ENCODE measurements around the gene DDX56. TPM values are rescaled to one million over a fixed set of nuclear protein-coding genes. Genes with fewer than 3 reads are reported as not detected.
A peak's percentile ranks its signal among the peaks of the same experiment; 100 is the strongest.

DDX56 gene
- total RNA-seq, 1 experiment from 2014 or later: 120 TPM

DNA sequence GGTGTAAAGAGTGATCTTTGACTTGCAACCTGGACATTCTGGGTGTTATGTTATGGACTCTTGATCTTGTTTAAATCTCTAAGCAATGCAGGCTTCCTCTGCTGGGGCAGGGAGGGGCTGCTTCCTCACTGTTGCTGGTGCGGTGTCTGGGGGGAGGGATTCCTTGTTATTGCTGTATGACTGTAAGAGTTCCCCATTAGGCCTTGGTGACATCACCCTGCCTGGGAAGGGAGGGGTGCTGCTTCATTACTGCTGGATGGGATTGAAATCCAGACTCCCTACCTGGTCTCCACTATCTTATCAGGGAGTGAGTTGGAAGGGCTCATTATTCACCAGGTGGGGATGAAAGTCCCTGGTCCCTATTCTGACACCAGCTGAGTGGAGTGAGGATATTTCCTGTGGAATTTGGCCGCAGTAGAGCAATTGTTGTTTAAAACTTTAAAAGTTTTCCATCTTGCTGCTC is 41.5 kb upstream of the DDX56 start:
- peaks cover 9 to 11% of the 10 kb centered on the region in 2 experiments for H3K4me1 Mint-ChIP-seq
- no peak overlapping the region for H3K4me3 Mint-ChIP-seq
- no peak overlapping the region for H2BK12ac ChIP-seq (ENCODE audit: insufficient read length, low read depth, low read length)
- H2AFZ ChIP-seq (ENCODE audit: low read length): no peak overlapping the region
- H2BK120ac ChIP-seq (ENCODE audit: low read depth, low read length, poor library complexity, severe bottlenecking): no peak overlapping the region
- no peaks in the 10 kb centered on the region for H3K79me1 ChIP-seq (ENCODE audit: insufficient read depth, low read depth, low read length, poor library complexity, severe bottlenecking)
- no peak for DNase-seq
- H4K20me1 ChIP-seq (ENCODE audit: control insufficient read depth, insufficient read depth, insufficient read length): no peaks in the 10 kb centered on the region
- no peak overlapping the region for H4K8ac ChIP-seq (replicated peaks; ENCODE audit: insufficient read length, low read depth, low read length)
- H2BK20ac ChIP-seq (ENCODE audit: low read depth, low read length, poor library complexity, severe bottlenecking): no peak overlapping the region
- no CpG with 5 or more reads among the region's 2 CpGs for WGBS (ENCODE audit: extremely low coverage, insufficient read length, low lambda C conversion rate)
- H3K9me3 ChIP-seq (ENCODE audit: control insufficient read depth, low read depth, low read length): no peaks in the 10 kb centered on the region
- H3K14ac ChIP-seq (ENCODE audit: insufficient read depth, low read length): no peak overlapping the region
- H3K18ac ChIP-seq (ENCODE audit: insufficient read length, low read depth, low read length): no peak overlapping the region
- H3K4ac ChIP-seq (ENCODE audit: low read depth, low read length): no peak overlapping the region
- no peak overlapping the region for H3K56ac ChIP-seq (ENCODE audit: insufficient read length, low read depth, low read length)
- no peak overlapping the region for H3K9ac ChIP-seq (ENCODE audit: extremely low read depth, insufficient read length, low read length)
- no peaks in the 10 kb centered on the region for H3K27me3 Mint-ChIP-seq (ENCODE audit: low read depth)
- no peak overlapping the region for H2AK5ac ChIP-seq (ENCODE audit: insufficient read length, low read length)
- no peak overlapping the region for H3T11ph ChIP-seq (ENCODE audit: low read length)
- no peaks in the 10 kb centered on the region for H3K9me3 Mint-ChIP-seq
- TF ChIP-seq CTCF (conservative IDR thresholded peaks at IDR 0.05): no peak
- no peak overlapping the region for H4K91ac ChIP-seq (ENCODE audit: insufficient read length, low read depth, low read length)
- peaks cover 25% of the 10 kb centered on the region; the same call in 1 of the 2 replicates for H3K79me2 ChIP-seq (ENCODE audit: insufficient read depth, low read length)
- H3K27ac ChIP-seq (ENCODE audit: insufficient read length, low read depth, low read length): no peak overlapping the region
- H4K5ac ChIP-seq (ENCODE audit: insufficient read length, low read depth, low read length): no peak overlapping the region
- H3K23me2 ChIP-seq (ENCODE audit: insufficient read length, low read depth, low read length, poor library complexity, severe bottlenecking): no peaks in the 10 kb centered on the region
- no peak overlapping the region for H2BK15ac ChIP-seq (ENCODE audit: low read depth, low read length)
- H3K27me3 ChIP-seq (ENCODE audit: insufficient read depth, low read length): no peaks in the 10 kb centered on the region
- no peak overlapping the region for H3K23ac ChIP-seq (ENCODE audit: insufficient read length, low read depth, low read length)
- no peak overlapping the region for H3K4me2 ChIP-seq (ENCODE audit: insufficient read depth, insufficient read length, low read length)
- H3K36me3 Mint-ChIP-seq (ENCODE audit: insufficient read depth in 1 of 3, low read depth in 3 of 3): no peaks in the 10 kb centered on the region; a peak in 1 of 7 replicates
- H3K4me1 ChIP-seq (ENCODE audit: insufficient read depth, low read length): peaks cover 2% of the 10 kb centered on the region
- peak overlapping the region; percentile 55 to 85 (median 62); a peak in 5 of 7 replicates for H3K27ac Mint-ChIP-seq
- no peak overlapping the region for H2BK5ac ChIP-seq (ENCODE audit: insufficient read length, low read length)
